AG09309 (cell line): ENCODE data around the gene ATG7.

ENCODE experiments used
- DNase-seq: peaks from one replicate; pipeline ENCODE4 v3.0.0-alpha.2; 2010; ENCODE audit warnings: low read depth
- H3K4me3 ChIP-seq: 2 replicates; pipeline ENCODE4 v1.5.1; 2011; ENCODE audit warnings: mild to moderate bottlenecking, low read depth, low read length, moderate library complexity; ENCODE audit not compliant: control insufficient read depth
- TF ChIP-seq, protein P1 (sequence below): IDR thresholded peaks from 2 replicates; pipeline ENCODE4 v1.5.1; 2011; ENCODE audit warnings: mild to moderate bottlenecking, low read depth, low read length, inconsistent platforms; ENCODE audit not compliant: insufficient read depth, control insufficient read depth; ENCODE audit errors: missing control alignments

ATG7 gene

DNA sequence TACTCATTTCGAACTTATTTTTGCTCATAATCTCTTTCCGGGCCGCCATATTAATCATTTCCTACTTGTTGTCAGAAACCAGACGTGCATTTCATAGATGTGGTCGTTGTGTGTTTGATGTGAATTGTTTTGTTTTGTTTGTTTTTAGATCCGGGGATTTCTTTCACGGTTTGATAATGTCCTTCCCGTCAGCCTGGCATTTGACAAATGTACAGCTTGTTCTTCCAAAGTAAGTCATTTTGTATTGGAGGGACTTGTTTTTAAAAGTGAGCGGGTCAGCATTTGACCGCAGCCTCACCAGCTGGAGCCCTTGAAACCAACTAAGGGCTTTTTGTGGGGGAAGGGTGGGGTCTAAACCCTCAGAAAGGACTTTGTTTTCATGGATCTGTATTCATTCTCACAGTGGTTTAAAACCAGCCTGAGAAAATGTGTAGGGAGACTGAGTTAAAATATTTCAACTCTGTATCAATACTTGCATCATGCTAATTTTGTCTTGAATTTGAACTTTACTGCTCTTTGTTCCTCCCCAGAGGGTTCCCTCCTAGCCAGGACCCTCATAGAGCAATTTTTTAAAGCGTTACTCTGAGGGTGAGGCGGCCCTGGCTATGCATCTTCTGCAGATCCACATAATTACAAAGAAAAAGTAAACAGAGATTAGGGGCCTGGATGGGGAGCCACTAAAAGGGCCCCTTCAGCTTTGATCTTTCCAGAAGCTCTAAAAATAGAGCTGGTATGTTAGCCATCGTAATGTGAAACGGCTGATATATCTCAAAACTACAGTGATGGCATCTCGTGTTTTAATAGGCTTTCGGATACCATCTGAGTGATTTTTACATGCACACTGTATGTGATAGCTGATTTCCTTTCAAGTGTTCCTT lies 107.9 kb downstream of the ATG7 start:
- no peak for DNase-seq
- no peak overlapping the region for H3K4me3 ChIP-seq

DNA sequence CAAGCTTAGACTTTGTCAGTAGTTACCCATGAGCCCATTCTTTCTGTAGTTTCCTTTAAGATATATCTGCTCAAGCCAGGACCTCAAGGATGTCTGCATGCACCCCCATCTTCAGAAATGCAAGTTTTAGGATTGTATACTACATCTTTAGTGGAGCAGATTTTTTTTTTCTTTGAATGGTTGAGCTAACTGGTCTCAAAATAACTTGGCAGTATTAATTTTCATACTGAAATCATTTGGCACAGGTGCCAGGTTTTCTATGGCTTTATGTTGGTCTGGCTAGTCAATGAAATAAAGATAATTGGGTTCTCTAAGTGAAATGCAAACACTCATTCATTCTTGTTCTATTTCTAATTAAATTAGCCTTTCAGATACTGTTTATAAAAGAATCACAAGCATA lies 108.9 kb downstream of the ATG7 start:
- TF ChIP-seq, protein P1, sequence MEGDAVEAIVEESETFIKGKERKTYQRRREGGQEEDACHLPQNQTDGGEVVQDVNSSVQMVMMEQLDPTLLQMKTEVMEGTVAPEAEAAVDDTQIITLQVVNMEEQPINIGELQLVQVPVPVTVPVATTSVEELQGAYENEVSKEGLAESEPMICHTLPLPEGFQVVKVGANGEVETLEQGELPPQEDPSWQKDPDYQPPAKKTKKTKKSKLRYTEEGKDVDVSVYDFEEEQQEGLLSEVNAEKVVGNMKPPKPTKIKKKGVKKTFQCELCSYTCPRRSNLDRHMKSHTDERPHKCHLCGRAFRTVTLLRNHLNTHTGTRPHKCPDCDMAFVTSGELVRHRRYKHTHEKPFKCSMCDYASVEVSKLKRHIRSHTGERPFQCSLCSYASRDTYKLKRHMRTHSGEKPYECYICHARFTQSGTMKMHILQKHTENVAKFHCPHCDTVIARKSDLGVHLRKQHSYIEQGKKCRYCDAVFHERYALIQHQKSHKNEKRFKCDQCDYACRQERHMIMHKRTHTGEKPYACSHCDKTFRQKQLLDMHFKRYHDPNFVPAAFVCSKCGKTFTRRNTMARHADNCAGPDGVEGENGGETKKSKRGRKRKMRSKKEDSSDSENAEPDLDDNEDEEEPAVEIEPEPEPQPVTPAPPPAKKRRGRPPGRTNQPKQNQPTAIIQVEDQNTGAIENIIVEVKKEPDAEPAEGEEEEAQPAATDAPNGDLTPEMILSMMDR = no peak
- H3K4me3 ChIP-seq = no peak overlapping the region
- no peak for DNase-seq

More for the DNA sequence above, 107.9 kb downstream of the ATG7 start:
- TF ChIP-seq, protein P1 = no peak

DNA sequence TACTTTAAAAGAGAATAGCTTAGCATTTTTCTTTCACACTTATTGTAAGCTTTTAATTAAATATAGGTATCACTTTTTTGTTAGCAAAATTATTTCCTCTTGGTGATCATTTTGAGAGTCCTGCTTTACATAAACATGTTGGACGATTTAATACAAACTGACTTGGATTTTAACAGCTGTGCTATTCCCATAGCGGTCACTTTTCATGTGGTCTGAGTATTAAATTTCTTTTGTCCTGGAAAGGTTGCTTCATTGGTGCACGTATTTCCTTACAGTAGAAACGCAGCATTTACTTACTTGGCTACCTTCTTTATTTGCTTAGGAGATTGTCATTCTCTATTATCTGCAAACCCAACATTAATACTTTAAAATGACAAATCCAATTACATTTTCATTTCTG lies 109.4 kb downstream of the ATG7 start:
- TF ChIP-seq, protein P1 = no peak
- H3K4me3 ChIP-seq = no peak overlapping the region
- DNase-seq = no peak

DNA sequence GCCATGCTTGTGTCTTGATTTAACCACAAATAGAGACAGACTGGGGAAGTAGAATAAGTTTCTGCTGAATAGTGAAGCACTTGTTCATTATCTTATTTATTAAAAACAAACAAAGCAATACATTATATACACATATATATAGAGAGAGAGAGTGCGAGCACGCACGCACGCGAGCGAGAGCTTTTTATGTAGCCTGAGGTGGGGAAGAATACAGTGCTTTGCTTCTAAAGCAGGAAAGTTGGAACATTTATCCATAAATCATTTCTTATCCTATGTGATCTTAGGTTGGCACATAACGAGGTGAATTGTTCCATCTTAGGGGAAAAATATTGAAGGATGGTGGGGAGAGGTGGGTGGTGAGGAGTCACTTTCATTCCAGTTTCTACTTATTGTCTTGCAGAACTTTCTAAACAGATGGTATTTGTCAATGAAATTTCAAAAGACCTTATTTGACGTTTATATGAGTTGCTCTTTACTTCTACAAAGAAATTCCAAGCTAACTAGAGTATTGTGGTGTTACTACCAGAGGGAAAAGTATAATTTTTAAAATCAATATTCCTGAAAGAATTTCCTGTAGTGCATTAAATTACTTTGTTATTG lies 110.0 kb downstream of the ATG7 start:
- TF ChIP-seq, protein P1 = no peak
- DNase-seq = no peak
- H3K4me3 ChIP-seq = no peak overlapping the region

DNA sequence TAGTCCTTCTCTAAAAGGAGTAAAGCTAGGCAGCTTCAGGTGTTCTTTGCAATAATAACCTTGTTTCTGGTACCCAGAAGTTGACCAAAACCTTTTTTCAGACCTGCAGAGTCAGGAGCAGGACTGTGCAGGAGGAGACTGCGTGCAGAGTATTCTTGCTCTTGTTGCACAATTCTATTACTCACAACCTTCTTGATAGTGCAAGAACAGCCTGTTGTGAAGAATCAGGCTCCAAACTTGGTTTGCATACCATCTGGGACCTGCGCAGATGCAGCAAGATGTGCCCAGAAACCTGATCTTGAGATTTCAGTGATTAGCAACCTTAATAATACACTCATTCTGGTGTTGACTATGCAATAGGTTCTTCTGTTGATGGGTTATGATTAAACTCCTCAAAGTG lies 111.9 kb downstream of the ATG7 start:
- no peak for DNase-seq
- no peak overlapping the region for H3K4me3 ChIP-seq
- TF ChIP-seq, protein P1 = no peak

DNA sequence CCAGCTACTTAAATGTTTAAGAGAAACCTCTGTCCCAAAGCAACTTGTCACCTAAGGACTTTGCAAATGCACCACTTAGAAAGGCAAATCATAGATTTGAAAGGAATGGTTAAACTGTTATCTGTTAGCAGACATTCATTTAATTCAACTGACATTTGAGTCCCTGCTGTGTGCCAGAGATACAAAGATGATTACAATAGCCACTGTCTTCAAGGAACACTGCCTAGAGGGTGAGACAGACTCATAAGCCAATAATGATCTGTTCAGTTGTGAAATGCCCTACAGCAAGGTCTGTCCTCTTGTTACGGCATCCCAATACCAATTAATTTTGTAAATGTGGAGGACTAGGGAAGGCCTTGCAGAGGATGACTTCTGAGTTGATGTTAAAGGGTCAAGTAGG lies 113.1 kb downstream of the ATG7 start:
- TF ChIP-seq, protein P1 = no peak
- DNase-seq = no peak
- H3K4me3 ChIP-seq = no peak overlapping the region
